PC-3 (cell line): ENCODE results near the gene OR5I1. TPM values are rescaled to one million over a fixed set of nuclear protein-coding genes. Genes with fewer than 3 reads are reported as not detected.

Experiments used
- total RNA-seq: library from RNA; depleted of rRNA; stranded (reverse); fragments of >200 nt; gene quantifications from 2 replicates; pipeline ENCODE4 v1.2.3, GENCODE V29; 2014; rRNA removed

OR5I1 gene
- total RNA-seq, 1 experiment from 2014 or later = not detected

Other genes with a start within 250 kb of the OR5I1 start
- not detected in 2 replicates for gene OR5D13, start 163.0 kb downstream of the OR5I1 start, total RNA-seq
- gene OR5D14, start 140.8 kb downstream of the OR5I1 start, total RNA-seq = not detected in 2 replicates
- gene OR5L1, start 125.0 kb downstream of the OR5I1 start, total RNA-seq = not detected in 2 replicates
- gene OR5D18, start 116.8 kb downstream of the OR5I1 start, total RNA-seq = not detected in 2 replicates
- gene OR5L2, start 109.2 kb downstream of the OR5I1 start, total RNA-seq = not detected in 2 replicates
- not detected in 2 replicates for gene OR5D16, start 97.6 kb downstream of the OR5I1 start, total RNA-seq
- not detected in 2 replicates for gene TRIM51, start 53.1 kb downstream of the OR5I1 start, total RNA-seq
- gene OR5W2, start 21.8 kb downstream of the OR5I1 start, total RNA-seq = not detected in 2 replicates
- not detected in 2 replicates for gene OR10AG1, start 33.5 kb upstream of the OR5I1 start, total RNA-seq
- gene OR5F1, start 58.2 kb upstream of the OR5I1 start, total RNA-seq = not detected in 2 replicates
- not detected in 2 replicates for gene OR5AS1, start 91.3 kb upstream of the OR5I1 start, total RNA-seq
- not detected in 2 replicates for gene OR8I2, start 156.9 kb upstream of the OR5I1 start, total RNA-seq
- gene OR8H2, start 167.3 kb upstream of the OR5I1 start, total RNA-seq = not detected in 2 replicates
- not detected in 2 replicates for gene OR8H3, start 186.0 kb upstream of the OR5I1 start, total RNA-seq
- not detected in 2 replicates for gene OR8J3, start 203.8 kb upstream of the OR5I1 start, total RNA-seq
- gene OR8K5, start 223.9 kb upstream of the OR5I1 start, total RNA-seq = not detected in 2 replicates
- not detected in 2 replicates for gene OR5J2, start 240.2 kb upstream of the OR5I1 start, total RNA-seq